Measurements from ENCODE around the gene ANKS1B. TPM values are rescaled to one million over a fixed set of nuclear protein-coding genes. Genes with fewer than 3 reads are reported as not detected.

Gene ANKS1B
- total RNA-seq, 1 donor from 2014 or later = 0.86 TPM

DNA sequence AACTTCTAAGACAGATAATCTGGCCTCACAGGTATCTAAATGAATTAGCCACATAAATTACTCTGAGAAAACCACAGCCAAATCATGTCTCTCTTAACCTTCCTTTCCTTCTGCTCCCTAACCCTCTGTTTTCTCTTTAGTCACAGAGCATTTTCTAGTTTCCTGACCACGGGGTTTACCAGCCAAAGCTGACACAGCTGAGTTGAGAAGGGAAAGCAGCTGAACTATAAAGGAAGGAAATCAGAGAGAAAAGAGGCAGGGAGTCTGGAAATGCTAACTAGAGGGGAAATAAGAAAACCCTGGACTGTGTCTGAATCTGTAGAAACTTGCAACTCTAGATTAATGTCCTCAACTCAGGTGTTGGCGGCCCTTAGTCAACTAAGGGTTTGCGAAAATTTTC lies 24.4 kb downstream of the ANKS1B start:
- intact Hi-C loops (cut with micrococcal nuclease) = no loop called here

- intact Hi-C loops (cut with micrococcal nuclease) = no loop called here
Measured at GRCh38 chr12:99959549-99960170, 25.1 kb downstream of the ANKS1B start.

- intact Hi-C loops (cut with micrococcal nuclease) = no loop called here
Measured at GRCh38 chr12:99957866-99958466, 26.8 kb downstream of the ANKS1B start.

DNA sequence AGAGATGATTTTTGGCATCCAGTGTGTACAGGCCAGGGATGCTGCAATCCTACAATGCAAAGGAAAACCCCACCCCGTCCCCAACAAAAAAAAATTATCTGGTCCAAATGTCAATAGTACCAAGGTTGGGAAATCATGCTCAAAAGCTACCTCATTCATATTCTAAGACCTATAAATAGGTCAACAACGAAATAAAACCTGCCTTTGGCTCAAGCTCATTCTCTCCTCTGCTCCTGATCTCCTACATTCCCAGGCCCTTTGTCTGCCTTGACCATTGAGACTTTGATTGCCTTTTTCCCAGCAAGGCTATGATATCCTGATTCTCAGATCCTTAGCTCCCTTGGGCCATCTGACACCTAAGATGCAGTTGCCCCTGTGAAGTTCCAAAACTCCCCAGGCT lies 30.0 kb downstream of the ANKS1B start:
- intact Hi-C loops (cut with micrococcal nuclease) = no loop called here

DNA sequence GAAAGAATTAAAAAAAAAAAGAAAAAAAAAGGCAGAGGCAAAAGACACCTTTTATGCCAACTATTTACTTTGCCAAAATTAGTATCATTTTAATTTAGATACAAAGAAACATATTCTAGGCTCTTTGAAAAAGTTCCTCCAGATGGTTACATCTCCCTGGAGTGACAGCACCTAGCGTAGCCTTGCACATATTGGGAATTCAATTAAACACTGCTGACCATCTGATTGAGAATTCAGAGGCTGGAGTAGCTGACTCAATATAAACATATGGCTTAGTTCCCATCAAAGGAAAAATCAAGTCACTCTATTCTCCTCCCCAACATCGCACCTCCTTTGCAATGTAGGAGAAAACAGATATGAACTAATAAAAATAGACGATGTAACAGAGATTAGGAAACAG lies 36.4 kb downstream of the ANKS1B start:
- intact Hi-C loops (cut with micrococcal nuclease) = no loop called here

DNA sequence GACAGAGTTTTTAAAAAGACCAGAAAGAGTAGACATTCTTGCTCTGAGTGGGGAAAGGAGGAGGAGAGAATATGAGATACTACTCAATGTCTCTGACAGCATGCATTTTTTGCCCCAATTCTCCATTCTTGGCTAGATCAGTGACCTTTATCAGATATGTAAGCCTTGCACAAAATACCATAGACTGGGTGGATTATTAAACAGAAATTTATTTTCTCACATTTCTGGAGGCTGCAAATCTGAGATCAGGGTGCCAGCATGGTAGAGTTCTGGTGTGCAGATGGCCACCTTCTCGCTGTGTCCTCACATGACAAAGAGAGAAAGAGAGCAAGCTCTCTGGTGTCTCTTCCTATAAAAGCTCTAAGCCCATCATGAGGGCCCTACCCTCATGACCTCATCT lies 38.6 kb downstream of the ANKS1B start:
- intact Hi-C loops (cut with micrococcal nuclease) = no loop called here

- intact Hi-C loops (cut with micrococcal nuclease) = no loop called here
Measured at GRCh38 chr12:99935608-99936007, 49.1 kb downstream of the ANKS1B start.

GRCh38 chr12:99926511-99927169 lies 58.1 kb downstream of the ANKS1B start:
- intact Hi-C loops (cut with micrococcal nuclease) = no loop called here

DNA sequence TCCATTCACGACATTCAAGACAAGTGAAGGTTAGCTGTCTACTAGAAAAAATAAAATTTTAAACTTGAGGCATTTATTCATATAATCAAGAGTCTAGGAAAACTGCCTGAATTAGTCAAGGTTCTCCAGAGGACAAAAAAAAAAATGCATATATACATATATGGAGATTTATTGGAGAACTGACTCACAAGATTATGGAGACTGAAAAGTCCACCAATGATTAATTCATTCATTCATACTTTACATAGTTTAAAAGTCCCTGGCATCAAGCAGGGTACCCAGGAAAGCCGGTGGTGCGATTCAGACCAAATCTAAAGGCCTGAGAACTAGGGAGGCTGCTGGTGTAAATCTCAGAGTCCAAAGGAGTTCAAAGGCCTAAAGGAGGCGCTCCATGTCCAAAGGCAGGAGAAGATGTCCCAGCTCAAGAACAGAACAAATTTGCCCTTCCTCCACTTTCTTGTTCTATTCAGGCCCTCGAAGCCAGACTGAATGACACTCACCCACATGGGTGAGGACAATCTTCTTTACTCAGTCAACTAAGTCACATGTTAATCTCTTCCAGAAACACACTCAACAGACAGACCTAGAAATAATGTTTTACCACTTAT lies 64.3 kb downstream of the ANKS1B start:
- intact Hi-C loops (cut with micrococcal nuclease) = no loop called here

DNA sequence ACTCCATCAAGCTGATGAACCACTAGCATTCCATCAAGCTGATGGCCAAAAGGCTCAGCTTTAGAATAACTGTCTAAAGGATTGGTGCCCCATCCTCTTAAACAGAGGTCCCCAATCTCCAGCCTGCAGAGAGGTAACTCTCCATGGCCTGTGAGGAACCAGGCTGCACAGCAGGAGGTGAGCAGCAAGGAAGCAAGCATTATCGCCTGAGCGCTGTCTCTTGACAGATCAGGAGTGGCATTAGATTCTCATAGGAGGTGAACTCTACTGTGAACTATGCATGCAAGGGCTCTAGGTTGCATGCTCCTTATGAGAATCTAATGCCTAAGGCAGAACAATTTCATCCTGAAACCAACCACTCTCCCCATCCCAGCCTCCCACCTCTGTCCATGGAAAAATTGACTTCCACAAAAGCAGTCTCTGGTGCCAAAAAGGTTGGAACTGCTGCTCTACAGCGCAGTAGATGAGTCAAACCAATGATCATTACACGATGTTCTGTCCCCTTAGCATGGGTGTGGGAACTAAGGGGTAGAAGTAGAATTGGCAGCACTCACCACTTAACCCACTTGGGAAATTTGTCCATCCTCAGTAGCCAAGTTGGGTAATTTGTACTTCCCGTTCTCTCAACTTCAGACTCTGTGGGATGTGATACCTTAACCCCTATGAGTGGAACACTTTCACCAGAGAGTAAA lies 66.9 kb downstream of the ANKS1B start:
- intact Hi-C loops (cut with micrococcal nuclease) = no loop called here

DNA sequence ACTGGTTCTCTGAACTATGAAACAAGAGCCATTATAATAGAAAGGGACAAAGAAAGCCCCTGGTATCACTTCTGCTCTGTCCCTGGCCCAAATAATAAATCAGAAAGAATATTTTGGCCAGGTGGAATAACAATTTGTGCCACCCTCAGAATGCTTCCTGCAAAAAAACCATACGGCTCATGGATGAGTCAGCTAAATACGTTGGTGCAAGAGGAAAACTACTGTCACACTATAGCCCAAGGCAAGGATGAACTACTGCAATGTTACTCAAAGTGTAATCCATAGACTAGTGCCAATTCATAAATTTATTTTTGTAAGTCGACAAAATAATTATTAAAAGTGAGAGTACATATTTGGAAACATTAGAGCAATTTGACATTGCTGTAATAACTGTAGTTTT lies 68.2 kb downstream of the ANKS1B start:
- intact Hi-C loops (cut with micrococcal nuclease) = no loop called here

DNA sequence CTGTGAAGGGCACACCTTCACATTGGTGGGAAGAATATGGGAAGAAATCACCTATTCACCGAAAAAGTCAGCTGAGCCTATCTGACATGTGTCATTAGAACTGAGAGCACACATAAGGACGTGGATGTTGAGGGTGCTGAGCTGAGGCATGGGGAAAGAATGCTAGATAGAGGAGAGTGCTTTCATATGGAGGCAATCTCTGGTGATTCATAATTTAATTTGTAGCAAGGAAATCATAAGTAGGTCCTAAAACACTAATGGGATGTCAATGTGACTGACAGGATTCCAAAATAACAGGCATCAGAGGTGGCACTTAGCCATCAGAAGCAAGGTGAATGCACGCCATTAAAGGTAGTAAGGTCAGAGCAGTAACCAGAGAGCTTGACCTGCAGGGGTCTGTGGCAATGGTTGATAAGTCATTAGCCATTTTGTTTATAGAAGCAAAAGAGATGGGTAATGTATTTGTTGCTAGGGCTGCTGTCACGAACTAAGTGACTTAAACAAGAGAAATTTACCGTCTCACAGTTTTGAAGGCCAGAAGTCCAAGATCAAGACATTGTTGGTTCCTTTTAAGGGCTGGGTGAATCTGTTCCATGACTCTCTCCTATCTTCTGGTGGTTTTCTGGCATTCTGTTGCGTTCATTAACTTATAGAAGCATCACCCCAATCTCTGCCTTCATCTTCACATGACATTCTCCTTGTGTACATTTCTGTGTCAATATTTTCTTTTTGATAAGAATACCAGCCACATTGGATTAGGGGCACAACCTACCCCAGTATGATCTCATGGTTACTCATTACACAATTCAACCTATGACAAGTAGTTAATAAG lies 69.3 kb downstream of the ANKS1B start:
- intact Hi-C loops (cut with micrococcal nuclease) = no loop called here

DNA sequence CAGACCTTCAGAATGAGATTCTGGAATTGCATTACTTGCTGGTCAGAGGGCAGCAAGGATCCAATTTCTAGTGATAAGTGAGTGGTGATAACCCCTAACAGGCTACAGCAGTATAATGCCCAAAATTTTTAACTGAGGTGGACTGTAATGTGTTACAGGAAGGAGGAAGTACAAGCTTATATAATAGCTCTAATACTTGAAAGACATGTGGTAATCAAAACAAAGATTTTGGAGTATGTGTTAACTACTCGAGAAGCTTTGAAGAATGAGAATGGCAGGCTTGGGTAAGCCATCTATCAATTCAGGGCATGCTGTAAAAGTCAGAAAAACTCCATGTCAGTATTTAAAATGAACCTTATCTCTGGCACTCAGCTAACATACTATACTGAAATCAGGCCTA lies 70.5 kb downstream of the ANKS1B start:
- intact Hi-C loops (cut with micrococcal nuclease) = no loop called here

GRCh38 chr12:99911967-99912366 lies 72.8 kb downstream of the ANKS1B start:
- intact Hi-C loops (cut with micrococcal nuclease) = no loop called here

- intact Hi-C loops (cut with micrococcal nuclease) = no loop called here
Measured at GRCh38 chr12:99911081-99911480, 73.7 kb downstream of the ANKS1B start.

DNA sequence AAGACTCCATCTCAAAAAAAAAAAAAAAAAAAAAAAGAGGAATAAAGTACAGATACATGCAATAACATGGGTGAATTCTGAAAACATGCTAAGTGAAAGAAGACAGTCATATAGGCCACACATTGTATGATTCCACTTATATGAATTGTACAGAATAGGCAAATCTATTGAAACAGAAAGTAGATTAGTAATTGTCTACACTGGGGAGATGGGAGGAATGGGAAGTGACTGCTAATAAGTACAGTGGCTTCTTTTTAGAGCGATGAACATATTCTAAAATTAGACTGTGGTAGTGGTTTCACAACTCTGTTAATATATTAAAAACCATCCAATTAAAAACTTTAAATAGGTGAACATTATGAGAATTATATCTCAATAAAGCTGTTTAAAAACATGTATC lies 74.4 kb downstream of the ANKS1B start:
- intact Hi-C loops (cut with micrococcal nuclease) = no loop called here

- intact Hi-C loops (cut with micrococcal nuclease) = no loop called here
Measured at GRCh38 chr12:99906786-99907579, 77.8 kb downstream of the ANKS1B start.

DNA sequence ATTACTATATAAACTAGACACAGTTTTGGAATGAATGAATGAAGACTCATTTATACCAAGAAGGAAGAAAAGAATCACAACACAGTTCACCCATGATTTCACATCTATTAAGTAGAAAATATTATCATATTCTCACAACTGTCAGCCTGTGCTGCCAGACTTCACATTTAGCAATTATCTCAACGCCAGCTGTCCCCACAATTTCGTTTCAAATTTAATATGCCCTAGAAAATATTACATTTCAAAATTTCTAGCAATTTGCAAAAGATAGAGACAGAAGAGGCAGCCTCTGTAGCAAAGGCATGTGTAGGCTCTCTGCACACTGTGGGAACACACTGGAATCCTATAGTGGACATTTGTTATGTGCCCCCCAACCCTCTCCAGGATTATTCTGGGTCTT lies 83.6 kb downstream of the ANKS1B start:
- intact Hi-C loops (cut with micrococcal nuclease) = no loop called here

- intact Hi-C loops (cut with micrococcal nuclease) = no loop called here
Measured at GRCh38 chr12:99898645-99899044, 86.1 kb downstream of the ANKS1B start.

DNA sequence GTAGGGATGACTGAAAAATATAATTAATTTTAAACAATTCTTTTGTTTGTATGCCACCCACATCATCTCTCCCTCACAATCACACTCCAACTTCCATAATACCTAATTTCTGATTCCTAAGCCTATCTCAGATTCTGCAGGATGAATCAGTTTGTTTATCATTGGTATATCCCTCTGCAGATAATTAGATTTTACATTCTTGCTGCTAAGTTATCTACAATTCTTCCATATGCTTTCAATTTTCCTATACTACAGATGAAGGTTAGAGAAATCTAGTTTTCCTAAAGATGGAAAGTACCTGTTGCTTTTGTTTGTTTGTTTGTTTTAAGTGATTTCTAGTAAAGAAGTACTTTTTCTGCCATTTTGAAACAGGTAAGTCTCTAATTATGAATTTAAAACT lies 105.3 kb downstream of the ANKS1B start:
- intact Hi-C loops (cut with micrococcal nuclease) = no loop called here

Data from T-helper 2 cell treated with Interferon-gamma antibody and Interleukin-4, amounts not matched to agents 100 ng/mL and 5 ng/mL, for 36 hours (primary cell).